Right lobe of liver (tissue), 6 donors: ENCODE data around the gene LETM1. TPM values are rescaled to one million over a fixed set of nuclear protein-coding genes. Genes with fewer than 3 reads are reported as not detected.
A peak's percentile ranks its signal among the peaks of the same experiment; 100 is the strongest.

Experiments
- ATAC-seq, 4 donors: fragments of 200-7000 bp; cut with Tn5 transposase; one replicate each; pipeline ENCODE4 v1.9.1; 2020; ENCODE audit warnings: mild to moderate bottlenecking in 4 of 4, moderate library complexity in 4 of 4
- DNase-seq, 3 donors: peaks; one replicate each; pipeline ENCODE4 v3.0.0-alpha.2; 2020
- H3K27ac ChIP-seq, 3 donors: fragments of 200-600 bp; one replicate each; pipeline ENCODE4 v1.8.0; 2022
- H3K27me3 ChIP-seq, 2 donors: fragments of 200-600 bp; one replicate each; pipeline ENCODE4 v1.8.0; 2022
- H3K36me3 ChIP-seq, 4 donors: fragments of 200-600 bp; sonication (generic) in 1 of 4; one replicate each; pipeline versions ENCODE4 v1.5.1 to v1.8.0; 2017 to 2022; ENCODE audit warnings: control low read depth in 1 of 4
- H3K4me1 ChIP-seq, 4 donors: fragments of 200-600 bp; sonication (generic) in 1 of 4; one replicate each; pipeline versions ENCODE4 v1.5.1 to v1.8.0; 2017 to 2022; ENCODE audit warnings: control low read depth in 1 of 4
- H3K4me3 ChIP-seq, 3 donors: fragments of 200-600 bp; one replicate each; pipeline ENCODE4 v1.8.0; 2022
- H3K9me3 ChIP-seq, 4 donors: fragments of 200-600 bp; sonication (generic) in 1 of 4; one replicate each; pipeline versions ENCODE4 v1.5.1 to v1.8.0; 2017 to 2022; ENCODE audit warnings: control low read depth in 1 of 4
- POLR2A ChIP-seq: fragments of 450-650 bp; IDR thresholded peaks from one replicate; pipeline ENCODE4 v1.6.1; 2017; ENCODE audit warnings: antibody characterized with exemption, mild to moderate bottlenecking
- WGBS: methylation state at CpG from one replicate; pipeline ENCODE4 v1.1.6; 2018; ENCODE audit warnings: low coverage, low lambda C conversion rate; ENCODE audit not compliant: insufficient coverage; ENCODE audit errors: missing lambda C conversion rate; 5-methylcytosine and 5-hydroxymethylcytosine counted together
- intact Hi-C, 2 donors: fragments of 100-400 bp; cut with DNase I; formaldehyde crosslinking; loops; one replicate each; pipeline versions ENCODE4 v1.11.2 to v1.14.1; 2022
- total RNA-seq, 6 experiments: library from RNA; depleted of rRNA in 2 of 6; stranded (reverse); fragments of >200 nt in 2 of 6; fragmentation: NEBNext Ultra II Directional in 3 of 6; extraction: Animal tissue kit (Norgen Biotek cat#: 25700) in 3 of 6; gene quantifications; one replicate each; pipeline versions ENCODE4 v1.1.0 to v1.2.4, GENCODE V29; 2016 to 2023
- TF ChIP-seq, protein P1 (sequence below), 4 donors: fragments of 200-600 bp in 3 of 4; fragments of 450-650 bp in 1 of 4; IDR thresholded peaks; one replicate each; pipeline versions ENCODE4 v1.5.1 to v1.8.0; 2016 to 2022; ENCODE audit warnings: antibody characterized with exemption in 4 of 4, mild to moderate bottlenecking in 2 of 4
- donor health status: DM: no; HTN: yes; CAD: no.
- donor health status: DM: no; HTN: no; CAD: no.
- donor health status: DM: no; HTN: no; CAD: no.
- donor health status: DM: no; HTN: yes; CAD: no.
- donor health status: DM: no; HTN: yes; CAD: no.

LETM1 gene
- total RNA-seq, 6 experiments from 2014 or later, result 18.1 to 31.0 (median 25.6) TPM

DNA sequence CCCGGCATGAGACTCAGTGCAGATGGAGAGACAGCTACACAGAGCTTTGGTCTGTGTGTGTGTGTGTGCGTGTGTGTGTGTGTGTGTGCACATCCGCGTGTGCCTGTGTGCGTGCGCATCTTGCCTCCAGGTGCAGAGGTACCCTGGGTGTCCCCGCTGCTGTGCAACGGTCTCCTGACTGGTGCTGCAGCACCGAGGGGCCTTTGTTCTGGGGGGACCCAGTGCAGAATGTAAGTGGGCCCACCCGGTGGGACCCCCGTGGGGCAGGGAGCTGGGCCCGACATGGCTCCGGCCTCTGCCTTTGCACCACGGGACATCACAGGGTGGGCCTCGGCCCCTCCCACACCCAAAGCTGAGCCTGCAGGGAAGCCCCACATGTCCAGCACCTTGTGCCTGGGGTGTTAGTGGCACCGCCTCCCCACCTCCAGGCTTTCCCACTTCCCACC lies 48.6 kb downstream of the LETM1 start:
- H3K27ac ChIP-seq, result no peak overlapping the region
- TF ChIP-seq, protein P1, sequence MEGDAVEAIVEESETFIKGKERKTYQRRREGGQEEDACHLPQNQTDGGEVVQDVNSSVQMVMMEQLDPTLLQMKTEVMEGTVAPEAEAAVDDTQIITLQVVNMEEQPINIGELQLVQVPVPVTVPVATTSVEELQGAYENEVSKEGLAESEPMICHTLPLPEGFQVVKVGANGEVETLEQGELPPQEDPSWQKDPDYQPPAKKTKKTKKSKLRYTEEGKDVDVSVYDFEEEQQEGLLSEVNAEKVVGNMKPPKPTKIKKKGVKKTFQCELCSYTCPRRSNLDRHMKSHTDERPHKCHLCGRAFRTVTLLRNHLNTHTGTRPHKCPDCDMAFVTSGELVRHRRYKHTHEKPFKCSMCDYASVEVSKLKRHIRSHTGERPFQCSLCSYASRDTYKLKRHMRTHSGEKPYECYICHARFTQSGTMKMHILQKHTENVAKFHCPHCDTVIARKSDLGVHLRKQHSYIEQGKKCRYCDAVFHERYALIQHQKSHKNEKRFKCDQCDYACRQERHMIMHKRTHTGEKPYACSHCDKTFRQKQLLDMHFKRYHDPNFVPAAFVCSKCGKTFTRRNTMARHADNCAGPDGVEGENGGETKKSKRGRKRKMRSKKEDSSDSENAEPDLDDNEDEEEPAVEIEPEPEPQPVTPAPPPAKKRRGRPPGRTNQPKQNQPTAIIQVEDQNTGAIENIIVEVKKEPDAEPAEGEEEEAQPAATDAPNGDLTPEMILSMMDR (IDR thresholded peaks at IDR 0.05), result no peak
- no peak for TF ChIP-seq POLR2A
- DNase-seq (no peak), ATAC-seq (no peak)
- H3K9me3 ChIP-seq, result no peaks in the 10 kb centered on the region
- intact Hi-C loops, result loop anchor here in 1 of 2 donors (5.0 kb wide), 1 partner anchor 55 kb away; no protein-coding TSS in a partner anchor
- H3K4me3 ChIP-seq, result no peak overlapping the region
- peaks cover 0 to 26% (median 11%) of the 10 kb centered on the region in 4 donors for H3K4me1 ChIP-seq
- H3K27me3 ChIP-seq, result no peaks in the 10 kb centered on the region
- peaks cover 0 to 12% (median 0%) of the 10 kb centered on the region in 4 donors for H3K36me3 ChIP-seq
- WGBS, result 60% methylated on average over 2 of the region's 16 CpGs

DNA sequence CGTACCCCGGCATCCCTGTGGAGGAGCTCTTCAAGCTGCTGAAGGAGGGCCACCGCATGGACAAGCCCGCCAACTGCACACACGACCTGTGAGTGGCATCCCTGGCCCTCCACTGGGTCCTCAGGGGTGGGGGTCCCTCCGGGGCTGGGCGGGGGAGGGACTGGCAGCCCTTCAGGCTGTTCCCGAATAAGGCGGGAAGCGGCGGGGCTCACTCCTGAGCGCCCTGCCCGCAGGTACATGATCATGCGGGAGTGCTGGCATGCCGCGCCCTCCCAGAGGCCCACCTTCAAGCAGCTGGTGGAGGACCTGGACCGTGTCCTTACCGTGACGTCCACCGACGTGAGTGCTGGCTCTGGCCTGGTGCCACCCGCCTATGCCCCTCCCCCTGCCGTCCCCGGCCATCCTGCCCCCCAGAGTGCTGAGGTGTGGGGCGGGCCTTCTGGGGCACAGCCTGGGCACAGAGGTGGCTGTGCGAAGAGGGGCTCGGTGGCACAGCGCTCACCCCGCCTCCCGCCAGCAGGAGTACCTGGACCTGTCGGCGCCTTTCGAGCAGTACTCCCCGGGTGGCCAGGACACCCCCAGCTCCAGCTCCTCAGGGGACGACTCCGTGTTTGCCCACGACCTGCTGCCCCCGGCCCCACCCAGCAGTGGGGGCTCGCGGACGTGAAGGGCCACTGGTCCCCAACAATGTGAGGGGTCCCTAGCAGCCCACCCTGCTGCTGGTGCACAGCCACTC lies 49.2 kb downstream of the LETM1 start:
- no peak for DNase-seq
- intact Hi-C loops, result loop anchor here in 1 of 2 donors (5.0 kb wide), 1 partner anchor 54 kb away; no protein-coding TSS in a partner anchor

DNA sequence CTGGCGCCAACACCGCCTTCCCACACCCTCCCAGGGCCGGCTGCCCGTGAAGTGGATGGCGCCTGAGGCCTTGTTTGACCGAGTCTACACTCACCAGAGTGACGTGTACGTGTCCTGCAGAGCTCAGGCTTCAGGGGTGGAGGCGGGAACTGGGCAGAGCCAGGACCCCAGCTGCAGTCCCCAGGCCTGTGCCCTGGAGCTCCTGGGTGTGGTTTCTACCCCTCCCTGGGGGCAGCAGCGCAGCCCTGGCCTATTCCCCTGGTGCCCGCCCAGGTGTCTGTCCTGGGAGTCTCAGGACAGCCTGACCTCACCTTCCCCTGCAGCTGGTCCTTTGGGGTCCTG lies 49.8 kb downstream of the LETM1 start:
- peaks cover 0 to 26% (median 11%) of the 10 kb centered on the region in 4 donors for H3K4me1 ChIP-seq
- TF ChIP-seq, protein P1 (IDR thresholded peaks at IDR 0.05), result no peak
- no peak for TF ChIP-seq POLR2A
- H3K9me3 ChIP-seq, result no peaks in the 10 kb centered on the region
- no peak for DNase-seq
- no peak overlapping the region for H3K4me3 ChIP-seq
- no CpG with 5 or more reads among the region's 11 CpGs for WGBS
- H3K36me3 ChIP-seq, result peaks cover 0 to 14% (median 0%) of the 10 kb centered on the region in 4 donors
- peak in 1 of 4 donors; percentile 4 for ATAC-seq
- H3K27ac ChIP-seq, result no peak overlapping the region
- no peaks in the 10 kb centered on the region for H3K27me3 ChIP-seq
- intact Hi-C loops, result loop anchor here in 1 of 2 donors (5.0 kb wide), 1 partner anchor 54 kb away; no protein-coding TSS in a partner anchor

More for the DNA sequence above, 49.2 kb downstream of the LETM1 start:
- TF ChIP-seq, protein P1 (IDR thresholded peaks at IDR 0.05), result no peak
- no peak for TF ChIP-seq POLR2A
- no peak overlapping the region for H3K27ac ChIP-seq
- H3K4me3 ChIP-seq, result no peak overlapping the region
- H3K9me3 ChIP-seq, result no peaks in the 10 kb centered on the region
- ATAC-seq, result no peak
- peaks cover 0 to 12% (median 0%) of the 10 kb centered on the region in 4 donors for H3K36me3 ChIP-seq
- no peaks in the 10 kb centered on the region for H3K27me3 ChIP-seq
- 84% methylated on average over 7 of the region's 41 CpGs for WGBS
- peaks cover 0 to 26% (median 11%) of the 10 kb centered on the region in 4 donors for H3K4me1 ChIP-seq

DNA sequence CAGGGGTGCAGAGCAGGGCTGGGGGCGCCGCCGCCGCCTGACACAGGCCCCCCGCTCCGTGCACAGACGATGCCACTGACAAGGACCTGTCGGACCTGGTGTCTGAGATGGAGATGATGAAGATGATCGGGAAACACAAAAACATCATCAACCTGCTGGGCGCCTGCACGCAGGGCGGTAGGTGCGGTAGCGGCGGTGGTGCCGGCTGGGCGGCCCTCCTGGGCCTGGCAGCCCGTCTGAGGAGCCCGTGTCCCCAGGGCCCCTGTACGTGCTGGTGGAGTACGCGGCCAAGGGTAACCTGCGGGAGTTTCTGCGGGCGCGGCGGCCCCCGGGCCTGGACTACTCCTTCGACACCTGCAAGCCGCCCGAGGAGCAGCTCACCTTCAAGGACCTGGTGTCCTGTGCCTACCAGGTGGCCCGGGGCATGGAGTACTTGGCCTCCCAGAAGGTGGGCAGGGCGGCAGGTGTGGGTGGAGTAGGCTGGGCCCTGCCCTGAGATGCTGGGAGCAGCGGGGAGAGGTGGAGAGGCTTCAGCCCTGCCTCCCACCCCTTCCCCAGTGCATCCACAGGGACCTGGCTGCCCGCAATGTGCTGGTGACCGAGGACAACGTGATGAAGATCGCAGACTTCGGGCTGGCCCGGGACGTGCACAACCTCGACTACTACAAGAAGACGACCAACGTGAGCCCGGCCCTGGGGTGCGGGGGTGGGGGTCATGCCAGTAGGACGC lies 50.3 kb downstream of the LETM1 start:
- intact Hi-C loops, result loop anchor here in 1 of 2 donors (5.0 kb wide), 1 partner anchor 53 kb away; no protein-coding TSS in a partner anchor

More for the DNA sequence above, 50.3 kb downstream of the LETM1 start:
- peaks cover 0 to 14% (median 0%) of the 10 kb centered on the region in 4 donors for H3K36me3 ChIP-seq
- DNase-seq (no peak), ATAC-seq (no peak)
- peaks cover 0 to 26% (median 11%) of the 10 kb centered on the region in 4 donors for H3K4me1 ChIP-seq
- H3K27me3 ChIP-seq, result no peaks in the 10 kb centered on the region
- no peaks in the 10 kb centered on the region for H3K9me3 ChIP-seq
- WGBS, result no CpG with 5 or more reads among the region's 47 CpGs
- H3K4me3 ChIP-seq, result no peak overlapping the region
- H3K27ac ChIP-seq, result no peak overlapping the region
- no peak for TF ChIP-seq POLR2A
- TF ChIP-seq, protein P1 (IDR thresholded peaks at IDR 0.05), result no peak
